NOMO-1 treated with DMSO at 0.1 percent for 48 hours (cell line): ENCODE results near the gene USP9X.
"Not testable (repeated sequence)": the region's sequence is repeated elsewhere in the genome, so short reads cannot be mapped to it uniquely, and the experiment has no call there.

ENCODE experiments used
- DNase-seq: peaks from one replicate; lab custom pipeline; 2025; ENCODE audit not compliant: unreplicated experiment; lab: John Stamatoyannopoulos, UW

USP9X gene

DNA sequence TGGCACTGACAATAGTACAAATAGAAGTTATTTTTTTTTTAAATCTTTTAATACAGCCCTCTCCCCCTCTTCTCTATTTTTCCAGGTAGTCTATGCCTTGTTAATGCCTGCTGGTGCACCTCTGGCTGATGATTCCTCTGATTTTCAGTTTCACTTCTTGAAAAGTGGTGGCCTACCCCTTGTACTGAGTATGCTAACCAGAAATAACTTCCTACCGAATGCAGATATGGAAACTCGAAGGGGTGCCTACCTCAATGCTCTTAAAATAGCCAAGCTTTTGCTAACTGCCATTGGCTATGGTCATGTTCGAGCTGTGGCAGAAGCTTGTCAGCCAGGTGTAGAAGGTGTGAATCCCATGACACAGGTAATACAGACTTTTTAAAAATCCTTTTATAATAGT lies 99.1 kb downstream of the USP9X start:
- DNase-seq = peak; percentile 71

DNA sequence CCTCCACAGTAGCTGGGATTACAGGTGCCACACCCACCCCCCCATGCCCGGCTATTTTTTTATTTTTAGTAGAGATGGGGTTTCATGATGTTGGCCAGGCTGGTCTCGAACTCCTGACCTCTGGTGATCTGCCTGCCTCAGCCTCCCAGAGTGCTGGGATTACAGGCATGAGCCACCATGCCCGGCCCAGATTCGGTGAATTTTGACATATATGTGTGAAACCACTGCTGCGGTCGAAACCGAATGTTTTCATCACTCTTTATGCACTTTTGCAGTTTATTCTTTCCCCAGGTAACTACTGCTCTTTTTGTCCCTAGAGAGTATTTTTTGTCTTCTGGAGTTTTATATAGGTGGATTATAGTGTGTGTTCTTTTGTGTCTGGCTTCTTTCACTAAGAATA lies 101.7 kb downstream of the USP9X start:
- not testable (repeated sequence) for DNase-seq

DNA sequence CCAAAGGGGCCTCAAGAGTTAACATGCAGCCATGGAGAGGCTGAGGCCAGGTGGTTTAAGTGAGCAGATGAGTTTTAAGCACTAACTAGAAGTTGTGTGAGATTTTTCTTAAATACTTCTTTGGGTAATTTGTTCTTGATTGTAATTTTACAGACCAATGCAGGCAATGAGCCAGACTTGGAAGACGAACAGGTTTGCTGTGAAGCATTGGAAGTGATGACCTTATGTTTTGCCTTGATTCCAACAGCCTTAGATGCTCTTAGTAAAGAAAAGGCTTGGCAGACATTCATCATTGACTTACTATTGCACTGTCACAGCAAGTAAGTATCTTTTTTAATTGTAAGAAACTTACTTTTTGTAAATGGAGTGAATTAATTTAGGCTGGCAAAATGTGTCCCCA lies 103.9 kb downstream of the USP9X start:
- no peak for DNase-seq

DNA sequence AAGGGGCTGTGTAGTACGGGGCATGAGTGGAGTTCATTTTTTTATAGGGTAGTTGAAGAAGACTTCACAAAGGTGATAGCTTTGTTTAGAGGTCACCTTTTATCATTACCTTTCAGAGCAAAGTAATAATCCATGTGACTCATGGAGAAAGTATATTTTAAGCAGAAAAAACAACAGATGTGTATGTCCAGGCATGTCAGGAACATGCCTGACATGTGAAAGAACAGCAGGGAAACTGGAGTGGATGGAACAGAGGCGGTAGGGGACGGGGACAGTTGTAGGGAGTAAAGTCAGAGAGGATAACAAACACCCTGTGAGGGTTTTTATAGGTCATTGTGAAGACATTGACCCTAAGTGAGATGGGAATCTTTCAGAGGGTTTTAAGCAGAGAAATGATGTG lies 107.6 kb downstream of the USP9X start:
- DNase-seq = no peak

DNA sequence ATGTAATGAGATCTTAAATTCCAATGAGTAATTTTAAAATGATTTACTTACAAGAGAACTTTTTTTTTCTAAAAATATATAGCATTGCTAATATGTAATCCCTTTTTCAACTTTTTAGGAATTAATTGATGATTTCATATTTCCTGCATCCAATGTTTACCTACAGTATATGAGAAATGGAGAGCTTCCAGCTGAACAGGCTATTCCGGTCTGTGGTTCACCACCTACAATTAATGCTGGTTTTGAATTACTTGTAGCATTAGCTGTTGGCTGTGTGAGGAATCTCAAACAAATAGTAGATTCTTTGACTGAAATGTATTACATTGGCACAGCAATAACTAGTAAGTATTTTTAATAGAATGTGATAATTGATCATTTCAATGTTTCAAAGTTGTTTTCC lies 113.2 kb downstream of the USP9X start:
- no peak for DNase-seq

DNA sequence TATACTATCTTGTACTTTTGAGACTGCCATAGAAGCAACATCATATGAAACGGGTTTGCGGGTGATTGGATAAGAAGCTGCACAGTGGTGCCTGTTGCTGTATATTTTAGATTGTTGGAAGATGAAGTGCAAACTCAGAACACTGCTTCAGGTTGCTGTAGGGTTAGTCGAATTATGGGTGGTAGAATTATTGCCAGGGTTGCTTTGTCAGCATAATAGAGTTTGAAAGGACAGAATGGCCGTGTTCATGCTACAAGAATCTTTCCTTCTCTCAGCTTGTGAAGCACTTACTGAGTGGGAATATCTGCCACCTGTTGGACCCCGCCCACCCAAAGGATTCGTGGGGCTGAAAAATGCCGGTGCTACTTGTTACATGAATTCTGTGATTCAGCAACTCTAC lies 115.5 kb downstream of the USP9X start:
- DNase-seq = no peak

DNA sequence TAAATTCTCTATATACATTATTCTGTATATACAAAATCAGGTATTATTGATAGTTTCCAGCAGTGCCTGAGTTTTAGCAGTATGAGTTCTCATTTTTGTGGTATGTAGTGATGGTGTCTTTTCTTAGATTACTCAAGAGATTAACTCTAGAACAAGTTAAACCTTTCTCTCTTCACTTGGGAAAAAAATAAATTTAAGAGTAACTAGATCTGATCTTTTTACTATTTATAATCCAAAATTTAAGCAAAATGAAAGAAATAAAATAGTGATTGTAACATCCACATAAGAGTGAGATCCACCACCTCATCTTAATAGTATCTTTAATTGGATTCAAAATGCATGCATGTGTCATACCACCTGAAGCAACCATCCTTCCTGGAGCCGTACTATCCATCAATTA lies 124.6 kb downstream of the USP9X start:
- DNase-seq = no peak

DNA sequence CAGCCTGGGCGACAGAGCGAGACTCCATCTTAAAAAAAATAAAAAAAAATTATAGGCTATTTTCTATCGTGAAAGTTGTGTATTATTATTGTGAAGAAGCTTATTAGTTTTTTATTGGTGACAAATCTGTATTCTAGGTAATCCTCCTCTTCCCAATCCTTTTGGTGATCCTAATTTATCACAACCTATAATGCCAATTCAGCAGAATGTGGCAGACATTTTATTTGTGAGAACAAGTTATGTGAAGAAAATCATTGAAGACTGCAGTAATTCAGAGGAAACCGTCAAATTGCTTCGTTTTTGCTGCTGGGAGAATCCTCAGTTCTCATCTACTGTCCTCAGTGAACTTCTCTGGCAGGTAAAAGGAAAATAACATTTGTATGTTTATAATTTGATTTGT lies 139.4 kb downstream of the USP9X start:
- no peak for DNase-seq

DNA sequence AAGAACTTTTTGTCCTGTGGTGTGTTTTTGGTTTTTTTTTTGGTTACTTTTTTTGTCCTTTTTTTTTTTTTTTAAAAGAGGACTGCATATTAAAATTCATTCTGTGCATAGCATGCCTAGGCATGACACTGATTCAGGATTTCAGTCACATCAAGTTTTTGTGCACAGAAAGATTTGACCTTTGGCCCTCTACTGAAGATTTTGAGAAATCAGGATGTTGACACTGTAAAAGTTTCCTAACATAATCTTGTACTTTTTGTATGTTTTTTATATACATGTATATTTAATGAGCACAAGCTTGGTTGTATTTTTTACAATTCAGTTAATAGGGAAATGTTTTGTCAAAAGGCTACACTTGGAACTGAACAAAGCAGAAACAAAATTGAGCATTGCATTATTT lies 148.7 kb downstream of the USP9X start:
- DNase-seq = no peak

DNA sequence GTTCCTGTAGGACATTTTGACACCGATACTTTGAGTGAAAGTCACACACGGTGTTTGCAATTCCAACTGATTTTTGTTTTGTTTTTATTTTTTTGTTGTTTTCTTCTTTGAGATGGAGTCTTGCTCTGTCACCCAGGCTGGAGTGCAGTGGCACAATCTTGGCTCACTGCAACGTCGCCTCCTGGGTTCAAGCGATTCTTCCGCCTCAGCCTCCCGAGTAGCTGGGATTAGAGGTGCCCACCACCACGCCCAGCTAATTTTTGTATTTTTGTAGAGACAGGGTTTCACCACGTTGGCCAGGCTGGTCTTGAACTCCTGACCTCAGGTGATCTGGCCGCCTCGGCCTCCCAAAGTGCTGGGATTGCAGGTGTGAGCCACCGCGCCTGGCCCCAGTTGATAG lies 149.2 kb downstream of the USP9X start:
- not testable (repeated sequence) for DNase-seq

DNA sequence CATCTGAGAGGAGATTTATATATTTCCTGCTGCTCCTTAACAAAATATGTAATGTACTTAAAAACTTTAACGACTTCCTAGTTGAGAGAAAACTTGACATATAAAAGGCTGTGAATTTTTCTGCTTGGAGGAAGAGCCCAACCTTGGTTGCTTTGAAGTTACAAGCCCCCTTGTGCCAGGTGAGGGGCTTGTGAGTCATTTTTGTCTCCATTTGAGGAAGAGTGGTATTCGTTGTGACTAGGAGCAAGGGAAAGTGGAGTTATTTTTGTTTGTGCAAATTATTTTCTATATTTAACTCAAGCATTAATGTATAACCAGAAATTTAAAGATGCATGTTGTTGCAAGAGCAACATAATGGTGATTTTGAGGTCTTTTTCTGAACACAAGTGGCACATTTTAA lies 149.7 kb downstream of the USP9X start:
- no peak for DNase-seq

DNA sequence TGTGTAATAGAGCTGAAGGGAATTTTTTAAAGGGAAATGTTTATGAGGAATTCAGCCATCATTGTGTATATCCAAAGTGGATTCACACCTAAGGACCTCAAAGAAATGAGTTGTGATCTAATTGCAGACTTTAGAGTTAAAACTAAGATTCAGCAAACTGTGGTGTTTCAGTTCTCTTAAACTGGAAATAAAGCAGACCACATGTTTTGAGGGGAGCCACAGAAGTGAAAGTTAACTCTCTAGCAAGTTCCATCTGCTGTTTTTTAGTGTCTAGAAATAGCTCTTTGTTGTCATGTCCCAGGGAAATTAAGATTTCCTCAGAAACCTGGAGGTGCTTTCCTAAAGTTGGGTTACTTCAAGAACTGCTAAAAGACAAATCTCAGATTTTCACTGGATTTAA lies 151.4 kb downstream of the USP9X start:
- DNase-seq = peak; percentile 74

DNA sequence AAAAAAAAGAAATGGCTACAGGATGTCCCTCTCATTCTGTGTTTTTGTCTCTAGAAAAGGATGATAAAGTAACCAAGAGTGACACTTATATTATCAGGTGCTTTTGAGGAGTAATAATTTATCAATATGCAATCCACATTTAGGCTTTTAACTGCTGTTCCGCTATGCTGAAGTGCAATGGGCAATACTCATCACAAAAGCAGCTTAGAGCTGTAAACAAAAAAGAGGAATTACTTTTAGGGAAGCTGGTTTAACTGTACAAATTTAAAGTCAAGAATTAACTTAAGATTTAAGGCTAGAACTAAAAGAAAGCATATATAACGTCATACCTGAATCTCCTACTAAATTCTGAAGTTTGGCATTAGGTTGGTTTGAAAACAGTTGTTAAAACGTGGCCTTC lies 155.3 kb downstream of the USP9X start:
- DNase-seq = peak; percentile 76

DNA sequence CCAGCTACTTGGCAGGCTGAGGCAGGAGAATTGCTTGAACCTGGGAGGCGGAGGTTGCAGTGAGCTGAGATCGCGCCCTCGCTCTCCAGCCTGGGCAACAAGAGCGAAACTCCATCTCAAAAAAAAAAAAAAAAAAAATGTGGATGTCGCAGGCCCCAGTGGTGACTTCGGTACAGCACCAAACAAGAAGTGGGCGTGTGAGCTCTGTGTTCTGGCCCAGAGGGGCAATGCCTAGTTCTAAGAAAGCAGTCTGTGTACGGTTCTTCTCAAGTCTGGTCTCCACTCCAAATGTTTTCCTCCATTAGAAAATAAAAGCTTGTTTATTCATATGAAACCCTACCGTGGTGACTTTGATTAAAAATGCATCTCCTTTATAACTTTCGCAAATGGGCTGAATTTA lies 156.7 kb downstream of the USP9X start:
- DNase-seq = no peak

DNA sequence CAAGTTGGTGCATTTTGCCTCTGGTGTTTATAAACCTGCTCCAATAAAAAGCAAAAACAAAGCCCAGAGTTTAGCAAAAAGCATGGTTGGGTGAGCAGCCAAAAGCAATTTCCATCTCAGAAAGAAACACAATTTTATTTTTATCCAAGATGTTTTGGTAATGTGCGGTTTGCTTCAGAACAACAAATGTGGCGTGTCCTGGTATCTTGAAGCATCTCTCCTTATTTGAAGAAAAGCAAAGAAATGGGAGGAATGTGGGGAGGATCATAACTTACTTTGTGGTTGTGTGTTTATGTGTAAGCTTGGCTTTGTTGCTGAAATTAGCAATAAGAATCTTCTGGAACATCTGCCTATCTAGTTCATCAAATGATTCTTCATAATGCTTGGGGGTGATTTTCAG lies 160.4 kb downstream of the USP9X start:
- no peak for DNase-seq

DNA sequence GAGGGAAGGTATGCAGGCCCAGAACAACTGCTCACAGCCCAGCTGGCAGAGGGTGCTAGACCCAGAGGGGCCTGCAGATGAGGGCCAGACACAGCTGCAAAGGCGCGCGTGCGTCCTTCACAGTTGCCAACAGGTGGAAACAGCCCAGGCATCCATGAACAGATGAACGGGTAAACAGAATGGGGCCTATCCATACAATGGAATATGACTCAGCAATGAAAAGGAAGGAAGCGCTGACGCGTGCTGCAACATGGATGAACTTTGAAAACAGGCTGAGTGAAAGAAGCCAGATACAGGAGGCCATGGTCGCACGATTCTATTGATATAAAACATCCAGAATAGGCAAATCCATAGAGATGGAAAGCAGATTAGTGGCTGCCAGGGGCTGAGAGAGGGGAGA lies 165.6 kb downstream of the USP9X start:
- DNase-seq = no peak

DNA sequence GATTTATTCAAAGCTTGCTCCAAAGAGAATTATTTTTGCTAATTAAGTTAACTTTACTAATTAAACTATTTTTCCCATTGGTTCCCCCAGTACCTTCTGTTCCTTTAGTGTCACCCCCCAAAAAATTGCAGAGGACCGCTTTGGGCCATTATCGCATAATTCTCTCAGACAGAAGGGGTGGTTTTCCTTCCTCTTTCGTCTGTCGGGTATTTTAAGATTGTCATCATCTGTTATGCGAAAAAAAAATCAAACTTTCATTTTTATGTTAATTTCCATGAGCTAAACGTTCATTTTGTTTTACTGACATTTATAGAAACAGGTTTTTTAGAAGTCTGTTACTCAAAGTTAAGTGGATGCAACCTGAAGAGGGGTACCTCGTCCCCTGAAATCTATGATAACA lies 172.6 kb downstream of the USP9X start:
- DNase-seq = no peak

DNA sequence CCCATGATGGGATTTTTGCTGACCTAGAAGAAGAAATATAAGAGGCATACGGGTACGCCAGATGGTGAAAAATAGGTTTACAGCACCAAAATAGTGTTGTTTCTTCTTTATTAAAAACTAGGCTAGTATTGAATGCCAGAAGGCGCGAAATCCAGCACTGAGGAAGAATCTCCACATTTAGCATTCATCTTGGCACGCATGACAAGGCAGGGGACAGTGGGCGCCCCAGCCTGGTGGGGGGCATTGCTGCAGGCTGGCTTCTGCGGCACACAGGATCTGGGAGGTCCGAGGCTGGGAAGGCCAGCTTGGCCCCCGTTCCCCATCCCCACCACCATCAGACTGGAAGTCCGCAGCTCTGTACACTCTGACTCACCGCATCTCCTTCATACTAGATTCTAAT lies 173.0 kb downstream of the USP9X start:
- DNase-seq = no peak

DNA sequence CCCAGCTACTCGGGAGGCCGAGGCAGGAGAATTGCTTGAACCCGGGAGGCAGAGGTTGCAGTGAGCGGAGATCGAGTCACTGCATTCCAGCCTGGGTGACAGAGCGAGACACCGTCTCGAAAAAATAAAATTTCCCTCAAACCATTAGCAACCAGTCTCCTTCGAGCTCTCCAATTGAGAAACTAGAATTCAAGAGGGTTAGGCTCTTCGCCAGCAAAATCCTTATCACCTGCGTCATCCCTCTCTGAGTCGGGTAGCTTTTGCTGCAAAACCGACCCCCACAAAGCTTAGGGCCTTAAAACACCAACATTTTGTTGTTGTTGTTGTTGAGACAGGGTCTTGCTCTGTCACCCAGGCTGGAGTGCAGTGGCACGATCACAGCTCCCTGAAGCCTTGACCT lies 173.6 kb downstream of the USP9X start:
- no peak for DNase-seq

DNA sequence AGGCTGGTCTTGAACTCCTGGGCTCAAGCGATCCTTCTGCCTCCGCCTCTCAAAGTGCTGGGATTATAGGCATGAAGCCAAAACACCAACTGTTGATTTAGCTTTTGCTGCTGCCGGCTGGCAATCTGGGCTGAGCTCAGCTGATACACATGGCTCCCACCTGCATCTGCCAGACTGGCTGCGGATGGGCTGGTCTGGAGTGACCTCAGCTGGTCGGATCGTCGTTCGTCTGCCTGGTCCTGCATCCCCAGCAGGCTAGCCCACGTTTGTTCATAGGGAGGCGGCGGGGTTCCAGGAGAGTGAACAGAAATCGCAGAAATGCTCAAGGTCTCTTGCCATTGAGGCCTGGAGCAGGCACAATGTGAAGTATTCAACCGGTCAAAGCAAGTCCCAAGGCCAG lies 174.3 kb downstream of the USP9X start:
- no peak for DNase-seq

DNA sequence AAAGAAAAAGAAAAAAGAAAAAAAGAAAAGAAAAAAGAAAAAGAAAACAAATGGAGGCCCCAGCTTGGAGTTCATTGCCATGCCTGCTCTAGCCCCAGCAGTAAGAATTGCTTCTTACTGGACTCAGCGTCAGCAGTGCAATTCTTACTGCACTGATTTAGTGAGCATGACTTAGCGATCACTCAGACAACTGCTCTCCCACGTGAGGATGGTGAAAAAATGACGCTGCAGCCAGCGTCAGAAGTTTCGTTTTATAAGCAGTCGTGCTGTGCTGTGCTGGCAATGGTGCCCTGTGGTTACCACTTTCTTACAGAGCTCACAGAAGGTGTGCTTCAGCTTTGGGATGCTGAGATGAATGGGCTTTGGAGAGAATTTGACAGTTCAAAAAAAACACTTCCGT lies 180.4 kb downstream of the USP9X start:
- DNase-seq = peak; percentile 25

DNA sequence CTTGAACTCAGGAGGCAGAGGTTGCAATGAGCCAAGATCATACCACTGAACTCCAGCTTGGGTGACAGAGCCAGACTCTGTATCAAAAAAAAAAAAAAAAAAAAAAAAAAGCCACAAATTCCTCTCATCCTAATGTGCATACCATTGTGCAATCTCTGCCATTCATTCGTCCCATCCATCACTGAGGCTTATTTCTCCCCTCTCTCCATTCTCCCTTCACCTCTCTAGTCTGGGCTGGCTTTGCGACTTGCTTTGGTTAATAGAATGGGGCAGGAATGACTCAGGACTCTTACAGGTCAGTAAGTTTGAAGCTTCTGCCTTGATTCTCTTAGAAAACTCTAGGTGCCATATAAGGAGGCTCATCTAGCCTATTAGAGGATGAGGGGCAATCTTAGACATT lies 188.4 kb downstream of the USP9X start:
- DNase-seq = no peak

DNA sequence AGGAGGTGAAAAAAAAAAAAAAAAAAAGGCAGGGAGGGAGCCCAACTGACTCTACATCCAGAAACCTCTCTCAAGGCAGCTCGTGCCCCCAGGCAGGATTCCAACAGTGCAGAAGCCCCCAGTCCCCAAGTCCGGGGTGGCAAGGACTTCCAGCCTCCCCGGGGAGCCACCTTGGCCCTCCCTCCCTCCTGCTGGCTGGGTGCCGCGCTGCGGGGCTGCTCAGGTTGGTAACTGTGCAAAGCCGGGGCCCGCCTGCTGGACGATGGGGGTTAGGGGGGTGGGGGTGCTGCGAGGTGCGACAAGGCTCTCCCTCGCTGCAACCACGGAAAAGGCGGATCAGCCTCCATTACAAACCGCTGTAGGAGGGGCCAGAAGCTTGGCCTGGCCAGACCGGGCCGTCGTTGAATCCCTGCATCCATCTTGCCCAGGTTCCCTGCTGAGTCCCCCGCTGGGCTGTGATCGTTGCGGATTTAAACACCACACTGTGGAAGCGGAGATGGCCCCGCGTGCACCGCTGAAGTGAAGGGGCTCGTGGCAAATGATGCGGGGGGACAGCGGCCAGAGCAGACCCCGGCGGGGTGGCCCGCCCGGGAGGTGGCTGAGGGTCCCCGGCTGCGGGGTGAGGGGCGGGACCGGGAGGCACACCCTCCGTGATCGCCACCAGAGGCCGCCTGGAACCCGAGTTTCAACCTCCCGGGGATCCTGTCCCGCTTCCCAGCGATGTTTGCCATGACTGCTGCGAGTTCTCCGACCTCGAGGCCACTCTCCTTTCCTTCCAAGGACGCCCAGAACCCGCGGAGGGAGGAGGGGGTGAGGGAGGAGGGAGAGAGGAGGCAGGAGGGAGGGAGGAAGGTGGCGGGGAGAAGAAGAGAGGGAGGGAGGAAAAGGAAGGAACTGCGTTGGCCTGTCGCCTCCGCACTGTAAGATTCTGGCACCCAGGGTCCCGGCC lies 190.7 kb downstream of the USP9X start:
- DNase-seq = peak; percentile 25
